GM21528 (cell line): Measurements from ENCODE around the gene CPEB3.
"Not testable (repeated sequence)": the region's sequence is repeated elsewhere in the genome, so short reads cannot be mapped to it uniquely, and the experiment has no call there.

Experiments
- ATAC-seq: cut with Tn5 transposase; IDR thresholded peaks from one replicate; pipeline ENCODE4 v1.9.1; 2021; ENCODE audit warnings: mild to moderate bottlenecking, moderate library complexity; ENCODE audit not compliant: unreplicated experiment, low FRiP score

CPEB3 gene

DNA sequence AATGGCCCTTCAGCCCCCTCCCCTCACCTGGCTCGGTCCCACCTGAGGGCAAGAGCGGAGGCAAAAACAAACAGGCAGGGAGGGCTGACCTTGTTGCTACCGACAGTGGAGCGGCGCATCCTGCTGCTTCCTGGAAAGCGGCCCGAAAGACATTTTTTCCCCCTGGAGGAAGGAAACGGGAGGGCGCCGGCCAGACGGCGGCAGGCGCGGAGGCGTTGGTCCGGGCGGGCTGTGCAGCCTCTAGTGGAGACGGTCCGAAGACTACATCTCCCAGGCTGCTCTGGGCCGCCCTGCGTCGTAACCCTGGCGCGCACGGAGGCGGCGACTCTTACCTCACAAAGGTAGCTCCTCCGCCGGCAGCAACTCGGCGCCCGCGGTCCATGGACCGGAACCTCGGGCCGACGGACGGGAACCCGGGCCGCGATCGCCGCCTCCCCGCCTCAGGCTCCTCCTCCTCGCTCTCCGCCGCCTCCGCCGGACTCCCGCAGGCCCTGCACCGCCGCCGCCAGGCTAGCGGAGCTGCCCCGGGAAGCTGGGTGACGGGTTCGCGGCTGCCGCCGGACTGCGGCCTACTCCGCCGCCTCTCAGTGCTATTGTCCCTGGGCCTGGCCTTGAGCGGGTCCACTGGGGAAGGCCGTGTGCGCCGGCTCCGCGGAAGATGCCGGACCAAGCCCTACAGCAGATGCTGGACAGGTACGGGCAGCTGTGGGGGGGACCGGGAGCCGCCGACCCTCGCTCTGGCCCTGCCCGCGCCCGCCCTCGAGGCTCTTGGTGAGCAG, at the start of gene CPEB3, which contains the start of gene MARCHF5:
Gene CPEB3 (minus strand): TSS at position 242 of the 779 bp plus-strand sequence. CDS start 50,728 bp downstream, outside the sequence.
Gene MARCHF5 (plus strand): TSS at position 331 of the 779 bp plus-strand sequence. CDS start 328 bp downstream, at position 659.
- ATAC-seq: peak; percentile 99

DNA sequence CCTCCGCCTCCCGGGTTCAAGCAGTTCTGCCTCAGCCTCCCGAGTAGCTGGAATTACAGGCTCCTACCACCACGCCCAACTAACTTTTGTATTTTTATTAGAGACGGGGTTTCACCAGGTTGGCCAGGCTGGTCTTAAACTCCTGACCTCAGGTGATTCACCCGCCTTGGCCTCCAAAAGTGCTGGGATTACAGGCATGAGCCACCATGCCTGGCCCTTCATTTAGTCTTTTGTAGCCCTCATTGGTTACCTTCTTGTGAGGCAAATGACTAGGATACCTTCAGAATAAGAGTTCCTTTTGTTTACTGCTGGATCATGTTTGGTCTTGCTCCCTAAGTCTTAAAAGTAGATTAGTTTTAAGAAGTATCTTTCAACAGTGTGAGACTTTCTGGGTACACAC, 39.0 kb upstream of the CPEB3 start:
- not testable (repeated sequence) for ATAC-seq

DNA sequence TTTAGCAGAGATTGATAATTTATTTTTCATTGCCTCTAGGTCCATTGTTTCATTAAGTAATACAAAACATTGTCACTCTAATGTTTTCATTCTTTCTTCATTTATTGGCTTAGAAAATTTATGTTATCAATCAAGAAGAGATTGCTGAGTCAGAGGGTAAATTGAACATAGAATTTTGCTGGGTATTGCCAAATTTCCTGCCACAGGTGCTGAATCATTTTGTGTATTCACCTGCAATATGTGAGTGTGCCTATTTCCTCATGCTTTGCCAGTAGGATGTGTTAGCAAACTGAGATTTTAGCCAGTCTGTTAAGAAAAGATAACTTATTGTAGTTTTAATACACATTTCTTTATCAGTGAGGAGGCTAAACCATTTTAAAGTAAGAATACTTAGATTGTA, 38.1 kb upstream of the CPEB3 start:
- ATAC-seq: no peak

DNA sequence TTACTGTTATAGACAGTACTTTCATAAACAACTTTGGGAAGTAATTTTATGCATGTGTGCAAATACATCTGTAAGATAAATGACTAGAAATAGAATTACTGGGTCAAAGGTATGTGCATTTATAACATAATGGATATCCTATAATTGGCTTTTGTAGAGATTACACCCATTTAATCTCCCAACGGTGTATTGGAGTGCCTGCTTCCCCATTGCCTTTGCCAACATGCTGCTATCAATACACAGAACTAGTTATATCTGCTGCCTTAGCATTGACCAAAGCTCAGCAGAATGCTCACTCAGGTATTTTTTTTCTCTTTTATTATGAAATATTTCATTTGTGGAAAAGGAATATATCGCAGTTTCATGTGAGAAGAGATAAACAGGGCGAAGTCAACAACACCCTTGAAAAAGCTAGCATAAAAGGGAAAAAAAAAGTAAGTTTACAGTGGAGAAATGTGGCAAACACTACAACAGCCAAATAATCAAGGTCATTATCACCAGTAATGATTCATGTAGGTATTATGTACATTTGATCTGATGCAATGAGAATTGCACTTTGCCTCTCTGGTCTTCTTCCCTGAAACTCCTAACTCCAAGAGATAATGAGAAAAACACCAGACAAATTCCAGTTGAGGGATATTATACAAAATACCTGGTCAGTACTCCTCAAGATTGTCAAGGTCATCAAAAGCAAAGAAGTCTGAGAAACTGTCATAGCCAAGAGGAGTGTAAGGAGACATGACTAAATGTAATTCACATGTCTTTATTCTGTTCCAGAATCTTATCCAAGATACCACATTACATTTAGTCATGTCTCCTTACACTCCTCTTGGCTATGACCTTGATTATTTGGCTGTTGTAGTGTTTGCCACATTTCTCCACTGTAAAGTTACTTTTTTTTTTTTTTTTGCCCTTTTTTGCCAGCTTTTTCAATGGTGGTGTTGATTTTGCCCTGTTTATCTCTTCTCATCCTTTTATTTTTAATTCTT, 36.9 kb upstream of the CPEB3 start:
- ATAC-seq: no peak

DNA sequence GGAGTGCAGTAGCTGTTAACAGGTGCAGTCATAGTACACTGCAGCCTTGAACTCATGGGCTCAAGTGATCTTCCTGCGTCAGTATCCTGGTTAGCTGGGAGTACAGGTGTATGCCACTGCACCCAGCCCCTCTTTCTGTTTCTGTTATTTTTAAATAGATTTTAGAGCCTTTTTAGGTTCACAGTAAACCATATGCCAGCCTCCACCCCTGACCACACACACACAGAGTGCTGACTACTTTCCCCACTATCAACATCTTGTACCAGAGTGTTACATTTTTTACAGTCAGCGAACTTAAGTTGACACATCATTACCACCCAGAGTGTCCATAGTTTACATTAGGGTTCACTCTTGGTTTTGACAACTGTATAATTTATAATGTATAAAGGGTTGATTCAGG, 32.2 kb upstream of the CPEB3 start:
- ATAC-seq: no peak

DNA sequence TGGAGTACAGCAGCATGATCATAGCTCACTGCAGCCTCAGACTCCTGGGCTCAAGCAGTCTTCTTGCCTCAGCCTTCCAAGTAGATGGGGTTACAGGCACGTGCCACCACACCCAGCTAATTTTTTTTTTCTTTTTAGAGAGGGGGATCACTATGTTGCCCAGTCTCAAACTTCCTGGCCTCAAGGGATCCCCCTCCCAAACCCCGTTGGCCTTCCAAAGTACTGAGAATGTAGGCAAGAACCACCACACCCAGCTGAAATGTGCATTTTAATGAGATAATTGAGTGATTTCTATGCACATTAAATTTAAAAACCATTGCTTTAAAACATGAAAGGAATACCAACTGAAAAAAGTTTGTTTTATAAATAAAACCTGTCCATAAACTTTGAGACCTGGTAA, 25.7 kb upstream of the CPEB3 start:
- no peak for ATAC-seq

DNA sequence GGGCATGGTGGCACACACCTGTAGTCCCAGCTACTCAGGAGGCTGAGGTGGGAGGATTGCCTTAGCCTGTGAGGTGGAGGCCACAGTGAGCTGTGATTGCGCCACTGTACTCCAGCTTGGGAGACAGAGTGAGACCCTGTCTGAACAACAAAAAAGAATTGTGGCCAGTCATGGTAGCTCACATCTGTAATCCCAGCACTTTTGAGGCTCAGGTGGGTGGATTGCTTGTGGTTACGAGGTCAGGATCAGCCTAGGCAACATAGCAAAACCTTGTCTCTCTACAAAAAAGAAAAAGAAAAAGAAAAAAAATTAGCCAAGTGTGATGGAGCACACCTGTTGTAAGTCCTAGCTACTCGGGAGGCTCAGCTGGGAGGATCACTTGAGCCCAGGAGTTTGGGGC, 22.9 kb upstream of the CPEB3 start:
- no peak for ATAC-seq

DNA sequence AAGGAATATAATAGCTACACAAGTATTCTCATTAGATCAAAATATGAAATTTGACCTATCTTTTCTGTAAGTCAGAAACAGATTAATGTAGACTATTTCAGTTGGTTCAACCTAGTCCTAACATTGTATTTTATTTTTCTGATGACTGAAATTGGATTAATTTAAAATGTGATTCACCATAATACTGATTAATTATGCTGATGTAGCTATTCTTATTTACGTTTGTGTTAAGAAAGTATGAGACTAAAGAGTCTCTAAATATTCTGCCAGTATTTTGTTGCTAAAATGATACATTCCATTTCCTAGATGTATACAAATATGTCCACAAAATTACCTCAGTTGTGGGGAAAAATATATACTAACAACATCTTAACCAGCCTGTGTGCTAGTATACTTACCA, 18.4 kb upstream of the CPEB3 start:
- no peak for ATAC-seq

DNA sequence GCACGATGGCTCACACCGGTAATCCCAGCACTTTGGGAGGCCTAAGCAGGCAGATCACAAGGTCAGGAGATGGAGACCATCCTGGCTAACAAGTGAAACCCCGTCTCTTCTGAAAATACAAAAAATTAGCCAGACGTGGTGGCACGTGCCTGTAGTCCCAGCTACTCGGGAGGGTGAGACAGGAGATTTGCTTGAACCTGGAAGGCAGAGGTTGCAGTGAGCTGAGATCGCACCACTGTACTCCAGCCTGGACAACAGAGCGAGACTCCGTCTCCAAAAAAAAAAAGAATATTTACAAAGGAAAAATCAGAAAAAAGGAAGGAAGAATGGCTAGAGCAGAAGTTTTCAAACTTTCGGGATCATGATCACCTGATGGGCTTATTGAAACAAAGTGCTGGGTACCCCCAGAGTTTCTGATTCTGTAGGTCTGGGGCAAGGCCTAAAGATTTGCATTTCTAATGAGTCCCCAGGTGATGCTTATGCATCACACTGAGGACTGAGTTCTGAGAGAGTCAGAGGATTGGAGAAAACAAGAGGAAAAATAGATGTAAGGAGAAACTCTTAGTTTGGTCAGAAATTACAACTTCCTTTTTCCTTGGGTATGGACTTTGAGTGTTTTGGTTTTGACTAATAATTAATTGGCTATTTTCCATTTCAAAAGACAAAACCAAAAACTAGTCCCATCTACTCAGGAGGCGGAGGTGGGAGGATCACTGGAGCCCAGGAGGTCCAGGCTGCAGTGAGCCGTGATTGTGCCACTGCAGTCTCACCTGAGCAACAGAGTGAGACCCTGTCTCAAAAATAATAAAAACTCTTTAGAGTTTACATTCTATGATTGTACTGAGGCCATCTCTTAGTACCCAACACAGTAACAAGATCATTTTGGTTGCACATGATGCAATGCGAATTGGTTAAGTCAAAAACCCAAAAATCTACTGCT, 14.5 kb upstream of the CPEB3 start:
- no peak for ATAC-seq

DNA sequence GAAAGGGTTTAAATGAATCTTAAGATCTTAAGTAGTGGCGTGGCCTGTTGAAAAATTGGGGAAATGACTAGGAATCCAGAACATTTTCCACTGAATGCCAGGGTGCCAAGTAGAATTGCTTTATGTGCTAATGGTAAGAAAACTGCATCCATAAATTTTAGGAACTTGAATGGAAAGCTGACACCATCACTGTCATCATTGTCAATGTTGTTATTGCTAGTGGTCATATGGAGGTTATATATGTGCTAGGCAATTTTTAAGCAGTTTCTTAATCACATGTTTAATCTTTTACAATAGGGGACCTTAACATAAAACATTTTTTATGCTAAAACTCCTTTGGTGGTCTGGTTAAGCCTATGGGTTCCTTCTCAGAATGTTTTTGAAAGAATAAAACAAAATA, 13.2 kb upstream of the CPEB3 start:
- ATAC-seq: no peak

DNA sequence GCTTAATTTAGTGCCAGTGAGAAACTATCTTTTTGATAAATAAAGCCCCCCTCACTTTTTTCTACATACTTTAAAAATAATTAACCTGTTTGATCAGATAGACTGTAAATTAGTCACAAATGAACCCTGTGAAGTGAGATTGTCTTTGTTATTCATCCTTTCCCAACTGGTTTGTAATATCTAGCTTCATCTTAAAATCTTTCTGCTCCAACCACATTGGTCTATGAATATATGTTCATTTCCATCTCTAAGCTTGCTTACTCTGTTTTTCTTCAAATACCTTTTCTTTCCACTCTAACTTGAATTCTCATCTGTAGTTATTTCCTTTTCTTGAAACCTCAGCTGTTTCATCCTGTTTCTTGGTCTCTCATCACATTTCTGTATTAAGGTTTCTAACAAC, 12.2 kb upstream of the CPEB3 start:
- ATAC-seq: no peak

DNA sequence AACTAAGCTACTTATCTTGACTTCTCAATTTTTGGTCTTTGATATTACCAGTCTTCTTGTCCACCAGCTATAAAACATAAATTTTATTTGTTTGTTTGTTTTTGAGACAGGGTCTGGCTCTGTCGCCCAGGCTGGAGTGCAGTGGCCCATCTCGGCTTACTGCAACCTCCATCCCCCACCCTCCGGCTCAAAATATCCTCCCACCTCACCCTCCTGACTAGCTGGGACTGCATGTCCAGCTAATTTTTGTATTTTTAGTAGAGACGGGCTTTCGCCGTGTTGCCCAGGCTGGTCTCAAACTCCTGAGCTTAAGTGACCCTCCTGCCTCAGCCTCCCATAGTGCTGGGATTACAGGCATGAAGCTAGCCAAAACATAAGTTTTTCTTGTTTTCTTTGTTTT, 7.6 kb upstream of the CPEB3 start:
- ATAC-seq: no peak

DNA sequence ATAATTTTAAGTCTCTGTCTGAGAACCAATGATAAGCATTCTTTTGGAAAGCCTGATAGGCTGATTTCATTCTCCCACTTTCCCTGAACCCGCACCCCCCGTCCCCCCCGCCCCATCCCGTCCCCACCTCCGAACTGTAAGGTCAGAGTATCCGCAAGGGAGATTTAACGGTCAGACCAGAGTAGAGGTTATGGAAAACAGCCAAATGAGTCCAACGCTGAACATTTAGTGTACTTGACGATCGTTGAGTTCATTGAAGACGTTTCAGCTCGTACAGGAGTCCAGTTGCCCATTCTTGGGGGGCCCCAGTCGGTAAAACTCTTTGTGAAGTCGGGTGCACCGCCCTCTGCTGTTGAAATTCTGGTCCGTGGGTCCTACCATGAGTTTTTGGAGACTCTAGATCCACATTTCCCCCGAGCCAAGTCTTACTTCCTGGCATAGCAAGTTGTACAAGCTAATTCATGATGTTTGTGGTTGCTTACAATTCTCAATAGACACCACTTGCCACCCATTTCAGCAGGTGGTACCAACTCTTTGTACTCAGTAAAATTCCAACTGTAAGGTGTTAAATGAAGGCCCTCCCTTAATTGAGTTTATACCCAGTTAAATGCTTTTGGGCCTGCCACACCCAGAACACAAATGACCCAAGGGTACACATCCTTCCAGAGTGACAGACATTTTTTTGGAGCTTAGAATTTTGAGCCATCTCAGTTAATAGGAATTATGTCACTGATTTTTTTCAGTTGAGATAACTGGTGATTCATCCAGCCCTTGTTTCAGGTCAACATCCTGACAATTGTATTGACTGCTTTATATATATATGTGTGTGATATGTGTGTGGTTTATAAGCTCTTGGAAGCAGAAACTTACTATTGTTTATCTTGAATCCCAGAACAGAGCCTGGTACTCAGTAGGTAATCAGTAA, 1.3 kb upstream of the CPEB3 start:
- no peak for ATAC-seq

DNA sequence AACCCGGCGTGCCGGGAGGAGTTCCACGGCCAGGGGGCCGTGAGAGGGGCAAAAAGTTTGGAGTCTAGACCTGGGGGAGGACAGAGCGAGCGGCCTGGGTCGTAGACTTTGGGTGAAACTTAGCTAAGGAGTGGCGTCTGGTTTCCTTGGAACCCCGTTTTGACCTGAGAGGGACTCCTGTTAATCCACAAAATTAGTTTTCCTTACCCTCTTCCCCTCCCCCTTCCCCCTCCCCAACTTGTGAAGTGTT, 663 bp upstream of the CPEB3 start:
- ATAC-seq: no peak

DNA sequence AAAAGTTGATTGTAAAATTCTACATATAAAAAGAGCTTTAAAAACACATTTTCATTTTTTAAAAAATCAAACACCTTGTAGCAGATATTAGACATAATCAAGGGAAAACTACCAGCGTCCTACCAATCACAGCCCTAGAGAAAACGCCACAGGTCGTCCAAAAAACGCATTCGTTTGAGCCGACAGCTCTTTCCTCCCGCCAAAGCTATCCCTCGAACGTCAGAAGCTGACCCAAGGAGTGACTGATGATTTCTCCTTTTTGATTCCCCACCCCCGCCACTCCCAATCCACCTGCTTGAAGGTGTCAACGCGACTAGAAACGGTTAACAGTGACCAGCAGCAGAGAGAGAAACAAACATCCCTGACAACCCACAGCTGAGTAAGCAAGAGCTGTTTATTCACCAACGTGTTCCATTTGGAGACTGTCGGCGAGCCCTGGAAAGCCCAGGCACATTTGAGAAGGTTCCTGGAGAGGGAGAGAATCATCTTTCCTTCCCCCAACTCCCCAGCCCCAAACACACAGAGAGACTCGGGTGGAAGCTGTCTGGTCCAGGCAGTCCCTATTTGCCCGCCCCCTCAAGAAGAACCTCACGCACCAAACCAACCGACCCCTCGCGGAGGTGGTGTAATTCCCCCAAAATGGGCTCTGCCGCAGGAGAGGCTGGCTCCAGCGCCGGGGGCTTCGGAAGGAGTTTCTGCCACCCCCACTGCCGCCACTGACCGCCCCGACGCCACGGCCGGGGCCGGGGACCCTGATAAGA, 622 bp downstream of the CPEB3 start:
- peak; percentile 31 for ATAC-seq

DNA sequence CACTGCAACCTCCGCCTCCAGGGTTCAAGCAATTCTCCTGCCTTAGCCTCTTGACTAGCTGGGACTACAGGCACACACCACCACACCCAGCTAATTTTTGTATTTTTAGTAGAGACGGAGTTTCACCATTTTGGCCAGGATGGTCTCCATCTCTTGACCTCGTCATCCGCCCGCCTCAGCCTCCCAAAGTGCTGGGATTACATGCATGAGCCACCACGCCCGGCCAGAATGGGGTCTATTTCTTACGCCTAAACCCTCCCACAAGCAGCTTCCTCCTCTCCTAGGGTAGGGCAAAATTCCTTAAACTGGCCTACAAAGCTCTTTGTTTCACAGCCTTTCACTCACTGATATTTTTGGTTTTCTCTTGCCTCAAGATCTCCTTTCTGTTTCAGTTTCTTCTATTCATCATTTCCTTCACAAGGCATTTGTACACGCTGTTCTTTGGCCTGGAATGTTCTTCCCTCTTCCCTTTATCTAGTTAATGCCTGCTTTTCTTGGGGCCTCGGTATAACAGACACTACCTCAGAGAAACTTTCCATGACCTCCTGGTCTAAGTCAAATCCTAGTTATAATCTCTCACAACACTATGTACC, 6.7 kb downstream of the CPEB3 start:
- no peak for ATAC-seq

DNA sequence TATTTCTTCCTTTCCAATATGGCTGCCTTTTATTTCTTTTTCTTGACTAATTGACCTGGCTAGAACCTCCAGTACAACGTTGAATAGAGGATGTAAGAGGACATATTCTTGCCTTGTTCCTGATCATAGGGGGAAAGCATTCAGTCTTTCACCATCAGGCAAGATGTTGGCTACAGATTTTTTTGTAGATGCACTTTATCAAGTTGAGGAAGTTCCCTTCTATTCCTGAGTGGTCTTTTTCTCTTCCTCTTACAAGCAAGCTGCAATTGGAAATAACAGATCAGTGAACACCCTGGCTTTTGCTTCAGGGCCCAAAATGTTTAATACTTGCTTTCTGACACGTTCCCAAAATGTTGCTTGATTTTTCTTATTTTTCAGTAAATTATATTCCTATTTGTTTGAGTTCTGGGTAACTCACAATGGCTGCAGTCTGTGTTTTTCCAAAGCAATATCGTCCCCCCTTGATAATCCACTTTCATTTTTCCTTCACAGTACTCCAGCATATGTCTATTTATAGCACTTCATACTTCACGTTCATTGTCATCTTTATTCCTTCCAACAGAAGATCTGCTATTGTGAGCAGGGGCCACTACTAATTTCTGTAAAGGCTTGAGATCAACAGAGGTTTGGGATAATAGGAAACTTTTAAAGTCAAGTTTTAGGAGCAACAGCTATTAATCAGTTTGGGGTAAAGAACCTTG, 11.7 kb downstream of the CPEB3 start:
- ATAC-seq: no peak

DNA sequence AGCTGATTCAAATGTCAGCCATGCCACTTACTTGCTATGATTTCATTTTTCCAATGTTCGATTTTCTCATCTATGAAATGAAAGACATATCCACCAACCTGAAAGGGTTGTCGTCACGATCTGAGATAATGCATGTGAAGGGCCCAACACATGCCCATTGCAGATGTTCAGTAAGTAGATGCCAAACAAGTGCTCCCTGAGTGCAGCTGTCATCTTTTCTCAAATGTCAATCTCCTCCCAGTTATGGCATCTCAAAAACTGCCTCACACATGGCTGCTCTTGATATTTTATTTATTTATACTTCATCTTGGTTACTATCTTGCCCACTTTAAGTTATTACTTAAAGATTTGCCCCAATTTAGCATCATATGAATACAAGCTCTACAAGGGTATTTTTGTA, 16.8 kb downstream of the CPEB3 start:
- ATAC-seq: no peak
